ENCODE results near the gene HTT. TPM values are rescaled to one million over a fixed set of nuclear protein-coding genes. Genes with fewer than 3 reads are reported as not detected.

HTT gene
- polyA plus RNA-seq, 2 of the 4 experiments (the other 2 are of a cell fraction) = 14.5 to 16.9 TPM

DNA sequence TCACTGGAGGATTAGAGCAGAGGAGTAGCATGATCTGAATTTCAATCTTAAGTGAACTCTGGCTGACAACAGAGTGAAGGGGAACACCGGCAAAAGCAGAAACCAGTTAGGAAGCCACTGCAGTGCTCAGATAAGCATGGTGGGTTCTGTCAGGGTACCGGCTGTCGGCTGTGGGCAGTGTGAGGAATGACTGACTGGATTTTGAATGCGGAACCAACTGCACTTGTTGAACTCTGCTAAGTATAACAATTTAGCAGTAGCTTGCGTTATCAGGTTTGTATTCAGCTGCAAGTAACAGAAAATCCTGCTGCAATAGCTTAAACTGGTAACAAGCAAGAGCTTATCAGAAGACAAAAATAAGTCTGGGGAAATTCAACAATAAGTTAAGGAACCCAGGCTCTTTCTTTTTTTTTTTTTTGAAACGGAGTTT lies 5.2 kb downstream of the HTT start (continued):
- TF ChIP-seq EP300 (IDR thresholded peaks at IDR 0.05) (no peak), HDAC2 (IDR thresholded peaks at IDR 0.05) (no peak)

DNA sequence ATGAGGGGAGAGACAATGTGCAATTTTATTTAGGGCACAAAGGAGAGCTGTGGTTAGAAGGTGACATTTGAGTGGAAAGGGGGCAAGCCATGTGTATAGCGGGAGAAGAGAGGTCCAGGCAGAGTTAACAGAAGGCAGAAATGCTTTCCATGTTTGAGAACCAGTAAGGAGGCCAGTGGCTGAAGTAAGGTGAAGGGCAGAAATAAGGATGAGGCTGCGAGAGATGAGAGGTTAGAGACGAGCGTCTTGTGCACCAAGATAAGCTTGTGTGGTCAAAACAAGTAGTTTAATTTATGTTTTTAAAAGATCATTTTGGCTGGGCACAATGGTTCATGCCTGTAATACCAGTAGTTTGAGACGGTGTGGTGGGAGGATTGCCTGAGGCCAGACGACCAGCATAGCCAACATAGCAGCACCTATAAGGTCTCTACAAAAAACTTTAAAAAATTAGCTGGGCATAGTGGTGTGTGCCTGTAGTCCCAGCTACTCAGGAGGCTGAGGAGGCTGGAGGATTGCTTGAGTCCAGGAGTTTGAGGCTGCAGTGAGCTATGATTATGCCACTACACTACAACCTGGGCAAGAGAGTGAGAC lies 8.5 kb downstream of the HTT start:
- H3K9me3 ChIP-seq = no peaks in the 10 kb centered on the region
- POLR2A ChIA-PET = no interaction called here
- FAIRE-seq (no peak), ATAC-seq (no peak), DNase-seq (ENCODE audit: low read depth in 1 of 2, low spot score in 1 of 2) (no peak)
- H3K27ac ChIP-seq = no peak overlapping the region
- H3K4me2 ChIP-seq = no peak overlapping the region
- TF ChIP-seq FOSL2 (IDR thresholded peaks at IDR 0.05) (no peak), FOSL2 (CRISPR knock-in tag; IDR thresholded peaks at IDR 0.05) (no peak), FOXS1 (CRISPR knock-in tag; IDR thresholded peaks at IDR 0.05) (no peak), ZSCAN20 (CRISPR knock-in tag; IDR thresholded peaks at IDR 0.05) (no peak)
- TF ChIP-seq, protein P1, sequence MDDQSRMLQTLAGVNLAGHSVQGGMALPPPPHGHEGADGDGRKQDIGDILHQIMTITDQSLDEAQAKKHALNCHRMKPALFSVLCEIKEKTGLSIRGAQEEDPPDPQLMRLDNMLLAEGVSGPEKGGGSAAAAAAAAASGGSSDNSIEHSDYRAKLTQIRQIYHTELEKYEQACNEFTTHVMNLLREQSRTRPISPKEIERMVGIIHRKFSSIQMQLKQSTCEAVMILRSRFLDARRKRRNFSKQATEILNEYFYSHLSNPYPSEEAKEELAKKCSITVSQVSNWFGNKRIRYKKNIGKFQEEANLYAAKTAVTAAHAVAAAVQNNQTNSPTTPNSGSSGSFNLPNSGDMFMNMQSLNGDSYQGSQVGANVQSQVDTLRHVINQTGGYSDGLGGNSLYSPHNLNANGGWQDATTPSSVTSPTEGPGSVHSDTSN (IDR thresholded peaks at IDR 0.05) = no peak
- 89% methylated on average over 6 of the region's 6 CpGs for WGBS (ENCODE audit: missing lambda C conversion rate)
- H3K4me1 ChIP-seq = no peaks in the 10 kb centered on the region
- CTCF ChIA-PET = interaction anchor here (1.0 kb wide), 1 partner anchor 24 kb away, joined by 3 read pairs; no protein-coding TSS in a partner anchor
- no peak overlapping the region for H3K4me3 ChIP-seq

DNA sequence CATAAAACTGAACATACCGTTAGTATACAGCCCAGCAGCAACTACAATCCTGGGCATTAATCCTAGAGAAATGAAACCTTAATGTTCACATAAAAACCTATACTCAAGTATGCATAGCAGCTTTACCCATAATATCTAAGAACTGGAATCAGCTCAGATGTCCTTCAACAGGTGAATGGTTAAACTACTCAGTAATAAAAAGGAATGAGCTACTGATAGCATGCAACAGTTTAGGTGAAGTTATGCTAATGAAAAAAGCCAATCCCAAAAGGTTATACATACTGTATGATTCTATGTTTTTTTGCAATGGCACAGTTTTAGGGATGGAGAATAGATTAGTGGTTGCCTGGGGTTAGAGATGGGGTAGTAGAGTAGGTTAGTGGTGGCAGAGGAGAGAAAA lies 9.3 kb downstream of the HTT start:
- Histone ChIP-seq H3K4me3 (no peak overlapping the region), H3K4me2 (no peak overlapping the region), H3K27ac (no peak overlapping the region), H3K4me1 (no peaks in the 10 kb centered on the region), H3K9me3 (no peaks in the 10 kb centered on the region)
- ATAC-seq (no peak), DNase-seq (ENCODE audit: low read depth in 1 of 2, low spot score in 1 of 2) (no peak), FAIRE-seq (no peak)
- POLR2A ChIA-PET = no interaction called here
- TF ChIP-seq MAFK (IDR thresholded peaks at IDR 0.05; ENCODE audit: partially characterized antibody) = no peak
- no peak for TF ChIP-seq FOXS1 (CRISPR knock-in tag; IDR thresholded peaks at IDR 0.05)
- TF ChIP-seq ZNF302 (CRISPR knock-in tag; IDR thresholded peaks at IDR 0.05) = no peak
- TF ChIP-seq RARB (CRISPR knock-in tag; IDR thresholded peaks at IDR 0.05) = no peak
- TF ChIP-seq, protein P2, sequence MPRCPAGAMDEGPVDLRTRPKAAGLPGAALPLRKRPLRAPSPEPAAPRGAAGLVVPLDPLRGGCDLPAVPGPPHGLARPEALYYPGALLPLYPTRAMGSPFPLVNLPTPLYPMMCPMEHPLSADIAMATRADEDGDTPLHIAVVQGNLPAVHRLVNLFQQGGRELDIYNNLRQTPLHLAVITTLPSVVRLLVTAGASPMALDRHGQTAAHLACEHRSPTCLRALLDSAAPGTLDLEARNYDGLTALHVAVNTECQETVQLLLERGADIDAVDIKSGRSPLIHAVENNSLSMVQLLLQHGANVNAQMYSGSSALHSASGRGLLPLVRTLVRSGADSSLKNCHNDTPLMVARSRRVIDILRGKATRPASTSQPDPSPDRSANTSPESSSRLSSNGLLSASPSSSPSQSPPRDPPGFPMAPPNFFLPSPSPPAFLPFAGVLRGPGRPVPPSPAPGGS (IDR thresholded peaks at IDR 0.05) = no peak
- TF ChIP-seq PHF8 (IDR thresholded peaks at IDR 0.05; ENCODE audit: borderline replicate concordance, low read depth) = no peak
- TF ChIP-seq RCOR1 (IDR thresholded peaks at IDR 0.05; ENCODE audit: low read depth, low read length) = no peak
- TF ChIP-seq MAZ (IDR thresholded peaks at IDR 0.05; ENCODE audit: borderline replicate concordance, low read depth, low read length) = no peak
- TF ChIP-seq HDAC2 (IDR thresholded peaks at IDR 0.05) = no peak
- TF ChIP-seq ZC3H11A (IDR thresholded peaks at IDR 0.05) = no peak
- no peak for TF ChIP-seq HOXB13 (CRISPR knock-in tag; IDR thresholded peaks at IDR 0.05; ENCODE audit: low read depth)
- WGBS (ENCODE audit: missing lambda C conversion rate) = 93% methylated on average over 1 of the region's 1 CpG
- CTCF ChIA-PET = interaction anchor here (1.0 kb wide), 1 partner anchor 23 kb away, joined by 3 read pairs; no protein-coding TSS in a partner anchor

DNA sequence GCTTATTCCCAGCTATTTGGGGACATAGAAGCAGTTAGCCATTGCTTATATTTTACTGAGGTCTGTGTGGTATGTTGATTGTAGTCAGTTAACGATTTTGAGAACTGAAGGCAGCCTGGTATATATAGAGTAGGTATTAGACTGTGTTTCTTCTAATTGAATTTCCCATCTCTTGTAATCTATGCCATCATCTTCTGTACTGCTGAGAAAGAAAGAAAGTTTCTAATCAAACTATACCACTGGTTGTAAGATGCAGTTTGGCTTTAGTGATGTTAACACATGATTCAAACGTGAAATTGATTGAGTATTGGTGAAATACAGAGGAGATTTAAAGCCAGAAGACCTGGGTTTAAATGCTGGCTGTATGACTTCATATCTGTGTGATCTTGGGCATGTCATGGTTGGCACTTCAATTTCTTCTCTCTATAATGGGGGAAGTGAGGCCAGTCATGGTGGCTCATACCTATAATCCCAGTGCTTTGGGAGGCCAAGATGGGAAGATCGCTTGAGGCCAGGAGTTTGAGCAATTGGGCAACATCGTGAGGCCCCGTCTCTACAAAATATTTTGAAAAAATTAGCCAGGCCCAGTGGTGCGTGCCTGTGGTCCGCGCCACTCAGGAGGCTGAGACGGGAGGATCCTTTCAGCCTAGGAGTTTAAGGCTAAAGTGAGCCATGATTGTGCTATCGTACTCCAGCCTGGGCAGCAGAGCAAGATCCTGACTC lies 11.6 kb downstream of the HTT start:
- ChIA-PET CTCF (no interaction called here), POLR2A (no interaction called here)
- no peak overlapping the region for H3K4me2 ChIP-seq
- H3K27ac ChIP-seq = no peak overlapping the region
- ATAC-seq = no peak
- 94% methylated on average over 10 of the region's 10 CpGs for WGBS (ENCODE audit: missing lambda C conversion rate)
- no peak for TF ChIP-seq GATA3 (IDR thresholded peaks at IDR 0.05; ENCODE audit: borderline replicate concordance)
- TF ChIP-seq, protein P2 (IDR thresholded peaks at IDR 0.05) = no peak
- no peak for TF ChIP-seq ZC3H11A (IDR thresholded peaks at IDR 0.05)
- no peak for TF ChIP-seq EHMT2 (IDR thresholded peaks at IDR 0.05; ENCODE audit: low read depth)
- H3K4me1 ChIP-seq = no peaks in the 10 kb centered on the region
- H3K4me3 ChIP-seq = no peak overlapping the region
- no peaks in the 10 kb centered on the region for H3K9me3 ChIP-seq
- no peak for FAIRE-seq
- no peak for DNase-seq (ENCODE audit: low read depth in 1 of 2, low spot score in 1 of 2)
